GM21526 (cell line): ENCODE data around the gene ARHGAP28.

Experiments
- ATAC-seq: cut with Tn5 transposase; IDR thresholded peaks from one replicate; pipeline ENCODE4 v1.9.1; 2021; ENCODE audit warnings: moderate library complexity; ENCODE audit not compliant: unreplicated experiment, low FRiP score

The ARHGAP28 gene

DNA sequence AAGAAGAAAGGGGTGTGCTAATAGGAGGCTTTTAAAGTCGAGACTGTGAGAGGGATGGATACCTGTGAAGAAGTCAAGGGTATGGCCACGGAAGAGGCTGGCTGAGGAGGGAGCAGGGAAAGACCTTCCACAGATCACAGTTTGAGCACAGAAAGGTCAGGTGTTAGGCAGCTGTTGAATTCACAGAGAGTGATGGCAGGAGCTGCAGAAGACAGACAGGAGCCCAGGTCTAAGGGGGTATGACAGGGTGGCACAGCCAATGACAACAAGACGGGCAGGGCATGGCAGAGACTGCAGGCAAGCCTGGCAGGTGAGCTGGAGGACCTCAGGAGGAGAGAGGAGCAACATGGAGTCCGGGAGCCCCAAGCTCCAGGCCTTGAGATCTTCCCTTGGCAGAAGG, 225.0 kb downstream of the ARHGAP28 start:
- no peak for ATAC-seq

DNA sequence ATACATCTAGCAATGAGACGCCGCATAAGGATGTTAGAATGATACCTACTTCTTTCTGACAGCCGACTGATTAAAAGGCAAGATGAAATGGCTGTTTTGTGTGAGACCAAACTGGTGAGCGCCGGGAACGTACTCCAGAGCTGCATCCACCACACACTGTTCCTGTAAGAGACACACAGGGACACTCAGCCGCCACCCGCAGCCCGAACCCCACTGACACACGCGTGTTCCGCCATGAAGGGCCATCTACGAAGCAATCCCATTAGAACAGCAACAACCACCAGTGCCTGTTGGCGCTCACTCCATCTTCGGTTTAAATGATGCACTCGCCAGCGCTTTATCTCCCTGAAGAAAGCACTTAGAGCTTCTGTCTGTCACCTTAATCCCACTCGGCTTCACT, 225.8 kb downstream of the ARHGAP28 start:
- no peak for ATAC-seq

DNA sequence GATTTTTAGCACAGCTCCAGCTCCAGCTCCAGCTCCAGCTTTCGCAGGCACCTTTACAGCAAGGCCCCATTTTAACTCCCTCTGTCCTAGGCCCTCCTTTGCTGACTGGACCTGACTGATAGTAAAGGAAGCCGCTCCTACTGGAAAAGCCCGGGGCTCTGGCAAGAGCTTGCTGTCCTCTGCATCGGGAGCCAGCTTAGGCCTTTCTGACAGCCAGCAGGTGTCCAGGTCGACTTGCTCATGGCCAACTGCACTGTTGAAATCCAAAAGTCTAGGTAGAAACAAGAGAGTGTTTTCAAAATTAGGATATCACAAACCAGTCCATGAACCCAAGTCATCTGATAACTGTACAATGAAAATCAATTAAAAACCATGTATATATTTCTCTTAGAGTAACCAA, 227.0 kb downstream of the ARHGAP28 start:
- no peak for ATAC-seq

DNA sequence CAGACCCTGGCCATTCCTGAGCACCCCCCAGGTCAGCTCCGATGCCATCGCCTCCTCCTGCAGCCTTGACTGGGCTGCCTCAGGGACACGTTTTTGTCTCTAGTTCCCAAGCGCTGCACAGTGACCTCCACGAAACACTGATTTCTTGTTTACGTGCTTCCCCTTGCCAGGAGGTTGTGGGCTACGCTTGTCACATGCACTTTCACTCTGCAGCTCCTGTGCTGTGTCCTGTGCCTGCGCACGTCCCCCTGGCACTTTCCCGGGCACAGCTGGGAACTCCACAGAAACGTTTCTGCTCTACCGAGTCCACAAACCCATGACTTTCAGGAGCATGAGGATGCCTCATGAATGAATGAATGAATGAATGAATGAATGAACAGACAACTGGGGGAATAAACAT, 227.5 kb downstream of the ARHGAP28 start:
- ATAC-seq, result no peak

DNA sequence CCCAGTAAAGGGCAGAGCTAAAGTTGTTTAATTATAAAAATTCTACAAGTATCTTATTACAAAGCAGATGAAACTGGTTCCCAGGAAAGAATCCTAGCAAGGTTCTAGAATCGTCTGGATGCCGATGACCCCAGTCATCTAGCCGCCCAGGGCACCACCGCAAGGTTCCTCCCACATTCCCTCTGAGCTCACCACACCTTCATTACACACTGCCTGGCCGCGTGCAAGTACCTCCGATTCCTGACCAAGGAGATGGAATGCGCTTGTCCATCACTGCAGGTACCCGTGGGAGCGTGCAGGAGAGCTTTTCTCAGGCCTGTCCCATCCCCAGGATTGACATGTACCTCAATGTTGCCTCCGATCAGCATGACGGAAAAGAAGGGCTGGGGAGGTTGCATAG, 229.6 kb downstream of the ARHGAP28 start:
- ATAC-seq, result no peak

DNA sequence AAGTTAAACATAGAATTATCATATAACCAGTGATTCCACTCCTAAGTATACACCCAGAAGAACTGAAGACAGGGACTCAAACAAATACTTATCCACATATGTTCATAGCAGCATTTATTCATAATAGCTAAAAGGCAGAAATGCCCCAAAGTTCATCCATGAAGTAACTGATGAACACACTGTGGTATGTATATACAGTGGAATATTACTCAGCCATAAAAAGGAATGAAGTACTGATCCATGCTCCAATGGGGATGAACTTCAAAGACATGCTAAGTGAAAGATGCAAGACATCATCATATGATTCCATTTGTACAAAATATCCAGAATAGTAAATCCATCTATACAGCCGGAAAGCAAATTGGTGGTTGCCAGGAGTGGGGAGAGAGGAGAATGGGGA, 230.6 kb downstream of the ARHGAP28 start:
- ATAC-seq, result no peak

DNA sequence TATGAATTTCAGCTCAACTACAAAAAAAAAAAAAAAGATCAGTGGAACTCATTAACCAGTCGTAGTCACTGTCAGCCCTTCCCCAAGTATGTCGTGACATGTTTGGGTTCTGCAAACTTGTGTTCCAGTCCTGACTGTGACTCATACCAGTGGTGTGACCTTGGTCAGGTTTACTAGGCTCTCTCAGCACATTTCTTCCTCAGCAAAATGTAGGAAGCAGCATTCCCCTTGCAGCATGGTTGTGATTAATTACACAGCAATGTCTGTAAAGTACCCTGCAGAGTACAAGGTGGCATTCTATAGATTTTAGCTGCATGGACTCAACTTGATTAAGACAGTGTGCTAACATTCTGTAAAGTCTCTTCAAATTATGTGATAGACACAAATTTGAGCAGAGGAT, 231.1 kb downstream of the ARHGAP28 start:
- no peak for ATAC-seq

DNA sequence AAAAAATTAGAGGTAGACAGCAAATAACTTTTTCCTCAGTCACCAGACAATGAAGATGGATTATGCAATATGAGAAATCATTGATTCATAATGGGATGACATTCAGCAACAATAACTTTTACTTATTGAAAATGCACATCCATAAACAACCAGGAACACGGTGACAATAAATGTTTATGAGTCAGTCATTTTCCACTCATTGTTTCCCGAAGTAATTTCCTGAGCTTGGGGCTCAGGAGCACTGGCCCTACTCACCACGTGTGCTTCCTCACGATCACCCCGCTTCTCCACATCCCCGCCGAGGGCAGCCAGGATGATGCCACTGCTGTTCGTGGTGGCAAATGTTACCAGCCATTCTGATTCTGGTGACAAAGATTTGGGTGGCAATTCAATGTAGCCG, 231.8 kb downstream of the ARHGAP28 start:
- no peak for ATAC-seq

DNA sequence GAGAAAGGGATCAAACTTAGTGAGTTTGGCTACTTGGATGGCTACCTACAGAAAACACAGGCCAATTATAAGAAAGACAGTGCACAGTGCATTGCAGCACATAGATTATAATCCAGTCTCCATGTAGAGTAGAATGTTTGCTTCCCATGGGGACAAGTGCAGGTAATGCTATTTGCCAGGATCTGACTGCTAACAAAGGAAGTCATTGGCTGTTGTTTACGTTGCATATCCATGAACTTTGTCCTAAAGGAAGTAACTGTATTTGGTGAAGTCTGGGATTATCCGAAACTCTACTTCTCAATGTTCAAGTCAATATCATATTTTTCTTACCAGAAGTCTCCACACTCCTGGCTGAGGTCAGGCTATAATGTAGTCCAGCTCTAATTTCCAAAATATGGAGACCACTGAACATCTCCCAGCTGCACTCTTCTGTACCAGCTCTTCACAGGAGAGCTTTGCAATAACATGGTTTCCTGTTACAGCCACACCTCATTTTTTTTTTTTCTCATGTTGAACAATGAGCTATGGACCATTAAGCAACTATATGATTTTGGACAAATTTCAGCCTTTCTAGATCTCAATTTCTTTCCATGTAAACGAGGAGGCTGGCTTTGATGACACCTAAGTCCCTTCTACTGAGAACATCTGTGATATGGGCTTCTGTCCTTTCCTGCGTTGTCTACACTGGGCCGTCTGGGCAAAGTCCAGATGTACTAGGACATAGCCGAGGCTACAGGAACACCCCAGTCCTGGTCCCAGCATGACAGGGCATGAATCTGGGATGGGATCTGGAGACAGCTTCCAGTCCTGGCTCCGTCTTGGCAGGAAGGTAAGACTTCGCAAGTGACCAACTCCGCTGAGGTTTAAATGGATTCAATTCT, 233.3 kb downstream of the ARHGAP28 start:
- no peak for ATAC-seq

DNA sequence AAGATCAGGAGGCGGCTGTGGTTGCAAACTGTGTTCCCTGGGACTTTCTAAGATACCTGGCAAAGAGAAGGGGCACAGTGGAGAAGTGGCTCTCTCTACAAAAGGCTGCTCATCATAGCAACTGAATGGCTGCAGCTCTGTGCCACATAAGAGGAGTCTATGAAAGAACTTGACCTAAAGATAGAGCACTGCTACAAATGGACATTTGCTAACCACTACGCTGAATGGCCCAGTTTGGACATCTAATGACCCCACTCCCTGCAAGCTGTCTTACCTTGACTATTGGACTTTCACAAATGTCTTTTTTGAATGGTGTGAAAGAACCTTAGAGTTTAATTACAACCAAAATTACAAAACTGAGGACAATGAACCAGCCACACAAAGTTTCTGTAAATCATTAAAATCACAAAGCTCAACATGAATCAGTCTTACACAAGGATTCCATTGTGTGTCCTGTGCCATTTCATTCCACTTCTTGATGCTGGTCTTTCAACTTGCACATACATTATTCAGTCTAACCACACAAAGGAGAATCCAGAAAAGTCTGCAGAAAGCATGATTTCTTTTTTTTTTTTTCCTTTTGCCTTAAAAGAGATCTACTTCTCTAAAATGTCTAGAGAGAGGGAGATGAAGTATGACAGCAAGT, 234.1 kb downstream of the ARHGAP28 start:
- ATAC-seq, result no peak
